IPS-15b (cell line): Measurements from ENCODE around the gene NELL1.
"Not testable (repeated sequence)": the region's sequence is repeated elsewhere in the genome, so short reads cannot be mapped to it uniquely, and the experiment has no call there.

Experiments used
- H3K27me3 ChIP-seq: one replicate; pipeline ENCODE4 v1.6.1; 2013; ENCODE audit warnings: low read length; ENCODE audit not compliant: control insufficient read depth, insufficient read depth
- H3K36me3 ChIP-seq: one replicate; pipeline ENCODE4 v1.6.1; 2013; ENCODE audit warnings: low read length; ENCODE audit not compliant: control insufficient read depth, insufficient read depth
- H3K4me1 ChIP-seq: one replicate; pipeline ENCODE4 v1.6.1; 2013; ENCODE audit warnings: mild to moderate bottlenecking, low read length; ENCODE audit not compliant: control insufficient read depth, insufficient read depth
- H3K4me3 ChIP-seq: one replicate; pipeline ENCODE4 v1.5.1; 2013; ENCODE audit warnings: low read depth, low read length
- H3K9ac ChIP-seq: one replicate; pipeline ENCODE4 v1.6.1; 2013; ENCODE audit warnings: low read depth, mild to moderate bottlenecking, low read length
- H3K9me3 ChIP-seq: one replicate; pipeline ENCODE4 v1.6.1; 2013; ENCODE audit warnings: mild to moderate bottlenecking, low read length; ENCODE audit not compliant: control insufficient read depth, insufficient read depth

NELL1 gene

DNA sequence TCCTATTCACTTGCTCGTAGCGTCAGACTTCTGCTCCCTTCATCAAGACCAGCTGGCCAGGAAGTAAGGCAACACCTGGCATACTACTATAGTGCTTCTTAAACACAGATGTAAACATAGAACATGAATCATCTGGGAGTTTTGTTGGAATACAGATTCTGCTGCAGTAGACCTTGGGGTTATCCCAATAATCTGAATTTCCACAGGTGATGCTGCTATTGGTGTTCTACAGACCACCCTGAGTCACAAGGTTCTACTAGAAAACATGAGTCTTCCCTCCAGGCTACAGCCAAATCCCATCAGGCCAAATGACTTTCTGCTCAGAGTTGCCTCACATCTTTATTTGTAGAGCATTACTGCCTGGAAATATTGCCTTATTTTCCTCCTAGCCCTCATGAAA lies 175.2 kb downstream of the NELL1 start:
- no peaks in the 10 kb centered on the region for H3K4me1 ChIP-seq
- H3K9ac ChIP-seq, result no peak overlapping the region
- no peaks in the 10 kb centered on the region for H3K27me3 ChIP-seq
- H3K36me3 ChIP-seq, result no peaks in the 10 kb centered on the region
- no peaks in the 10 kb centered on the region for H3K9me3 ChIP-seq
- no peak overlapping the region for H3K4me3 ChIP-seq

DNA sequence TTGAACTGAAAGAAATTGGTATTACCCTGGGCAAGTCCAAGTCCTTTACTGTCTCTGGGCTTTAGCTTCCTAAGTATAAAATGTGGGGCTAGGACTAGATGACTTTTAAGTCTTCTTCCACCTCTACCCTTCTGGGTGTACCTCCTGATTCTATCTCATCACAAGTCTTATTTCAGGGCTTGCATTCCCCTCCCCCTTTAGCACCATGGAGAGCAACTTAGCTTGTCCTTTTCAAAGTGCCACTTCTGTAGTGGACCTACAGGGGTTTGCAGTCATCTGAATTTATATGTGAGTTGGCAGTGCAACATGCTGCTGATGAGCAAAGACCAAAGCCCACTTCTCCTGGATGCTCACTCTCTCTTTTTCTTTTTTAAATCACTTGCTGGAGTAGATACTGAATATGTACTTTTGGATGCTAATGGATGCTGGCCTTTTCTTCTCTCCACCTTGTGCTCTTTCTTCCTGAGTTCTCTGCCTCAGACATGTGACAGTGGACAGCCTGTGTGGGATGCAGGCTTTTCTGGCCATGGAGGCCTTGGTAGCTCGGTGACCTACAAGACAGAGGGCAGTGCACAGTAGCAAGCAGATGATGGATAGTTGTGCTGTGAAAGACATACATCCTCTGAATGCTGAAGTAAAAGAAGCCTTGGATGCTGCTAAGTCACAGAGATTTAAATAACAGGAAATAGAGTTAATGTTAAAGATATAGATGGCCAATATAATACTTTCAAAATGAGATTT lies 185.0 kb downstream of the NELL1 start:
- Histone ChIP-seq H3K27me3 (no peaks in the 10 kb centered on the region), H3K9me3 (no peaks in the 10 kb centered on the region), H3K4me1 (no peaks in the 10 kb centered on the region), H3K36me3 (no peaks in the 10 kb centered on the region), H3K4me3 (no peak overlapping the region), H3K9ac (no peak overlapping the region)

DNA sequence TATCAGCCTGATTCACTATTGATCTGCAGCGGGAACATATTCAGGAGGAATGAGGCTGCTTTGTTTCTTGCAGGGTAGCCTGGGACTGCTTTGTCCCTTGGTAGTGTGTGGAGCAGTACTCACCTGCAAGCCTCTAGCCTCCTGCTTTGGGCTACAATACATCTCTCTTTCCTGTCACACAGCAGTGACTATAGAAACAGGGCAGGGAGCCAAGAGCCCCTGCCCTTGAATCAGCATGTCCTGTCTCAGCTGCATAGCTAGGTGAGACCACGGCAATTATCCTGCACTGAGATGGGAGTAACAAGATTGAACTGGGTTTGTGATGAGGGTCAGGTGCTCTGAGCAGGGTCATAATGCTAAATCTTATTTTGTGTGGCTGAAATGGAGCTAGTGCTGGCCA lies 191.9 kb downstream of the NELL1 start:
- Histone ChIP-seq H3K9me3 (peaks cover 3% of the 10 kb centered on the region), H3K4me1 (no peaks in the 10 kb centered on the region), H3K9ac (no peak overlapping the region), H3K27me3 (no peaks in the 10 kb centered on the region), H3K4me3 (no peak overlapping the region), H3K36me3 (no peaks in the 10 kb centered on the region)

DNA sequence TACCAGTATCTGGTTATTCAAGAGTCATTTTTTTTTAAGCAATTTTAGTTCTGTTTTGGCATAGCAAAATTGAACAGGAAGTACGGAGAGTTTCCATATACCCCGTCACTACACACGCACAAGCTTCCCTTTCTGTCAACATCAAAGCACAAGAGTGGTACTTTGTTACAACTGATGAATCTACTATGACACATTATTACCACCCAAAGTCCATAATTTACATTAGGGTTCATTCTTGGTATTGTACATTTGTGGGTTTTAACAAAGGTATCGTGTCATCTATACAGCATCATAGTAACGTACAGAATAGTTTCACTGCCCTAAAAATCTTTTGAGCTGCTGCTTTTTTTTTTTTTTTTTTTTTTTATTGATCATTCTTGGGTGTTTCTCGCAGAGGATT lies 192.9 kb downstream of the NELL1 start:
- not testable (repeated sequence) for H3K9me3 ChIP-seq, H3K4me3 ChIP-seq, H3K4me1 ChIP-seq, H3K27me3 ChIP-seq, H3K36me3 ChIP-seq, H3K9ac ChIP-seq

DNA sequence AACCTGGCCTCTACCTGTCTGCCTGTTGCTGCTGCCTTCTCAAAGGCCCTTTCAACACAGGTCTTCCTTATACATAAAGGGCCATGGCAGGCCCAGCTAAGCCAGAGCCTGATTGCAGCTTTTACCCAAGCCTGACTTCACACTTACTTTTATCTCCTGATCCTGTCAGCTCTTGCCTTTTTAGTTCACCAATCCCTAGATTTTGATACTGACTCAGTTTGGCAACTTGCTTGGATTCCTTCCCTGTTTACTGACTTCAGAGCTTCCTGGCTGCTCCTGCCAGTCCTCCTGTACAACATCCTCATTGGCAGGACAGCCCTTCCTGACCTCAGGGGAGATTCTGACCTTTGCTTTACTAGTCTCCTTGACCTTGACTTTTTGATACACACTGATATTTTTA lies 195.2 kb downstream of the NELL1 start:
- Histone ChIP-seq H3K27me3 (no peaks in the 10 kb centered on the region), H3K9ac (no peak overlapping the region), H3K4me3 (no peak overlapping the region), H3K4me1 (no peaks in the 10 kb centered on the region), H3K9me3 (peaks cover 3% of the 10 kb centered on the region), H3K36me3 (no peaks in the 10 kb centered on the region)

DNA sequence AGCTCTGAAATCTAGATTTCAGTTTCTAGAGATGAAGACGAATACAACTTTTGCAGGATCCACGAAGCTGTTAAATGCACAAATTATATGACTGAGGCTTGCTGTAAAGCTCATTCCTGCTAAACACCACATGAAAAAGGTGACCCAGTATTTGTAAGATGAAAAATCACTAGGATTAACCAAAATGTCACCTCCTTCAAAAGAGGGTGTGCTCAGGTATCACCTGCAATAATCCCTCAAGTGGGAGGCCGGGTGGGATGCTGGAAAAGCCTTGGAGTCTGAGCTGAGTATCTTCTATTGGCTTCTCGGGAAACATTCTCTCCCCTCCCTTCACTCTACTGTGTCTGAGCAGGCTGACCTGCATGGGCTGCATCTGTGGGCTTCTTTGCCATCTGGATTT lies 195.8 kb downstream of the NELL1 start:
- Histone ChIP-seq H3K4me3 (no peak overlapping the region), H3K9me3 (peaks cover 3% of the 10 kb centered on the region), H3K9ac (no peak overlapping the region), H3K4me1 (no peaks in the 10 kb centered on the region), H3K36me3 (no peaks in the 10 kb centered on the region), H3K27me3 (no peaks in the 10 kb centered on the region)

DNA sequence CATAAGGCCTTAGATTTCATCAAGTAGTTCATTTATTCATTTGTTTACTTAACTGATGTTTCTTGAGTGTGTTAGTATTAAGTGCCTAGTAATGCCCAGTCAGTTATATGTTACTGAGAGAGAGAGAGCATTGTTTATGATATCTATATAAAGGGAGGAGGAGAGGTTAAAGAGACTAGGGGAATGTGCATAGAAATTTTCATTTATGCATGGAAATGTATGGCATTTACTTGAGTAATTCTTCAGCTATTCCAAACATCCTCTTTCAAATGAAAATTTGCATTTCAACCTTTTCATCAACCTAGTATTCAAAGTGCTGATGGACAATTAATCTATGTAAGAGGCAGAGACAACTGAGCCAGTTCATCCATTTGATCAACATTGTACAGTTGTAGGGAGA lies 199.7 kb downstream of the NELL1 start:
- Histone ChIP-seq H3K36me3 (no peaks in the 10 kb centered on the region), H3K9ac (no peak overlapping the region), H3K27me3 (no peaks in the 10 kb centered on the region), H3K4me1 (no peaks in the 10 kb centered on the region), H3K4me3 (no peak overlapping the region), H3K9me3 (peaks cover 1% of the 10 kb centered on the region)

DNA sequence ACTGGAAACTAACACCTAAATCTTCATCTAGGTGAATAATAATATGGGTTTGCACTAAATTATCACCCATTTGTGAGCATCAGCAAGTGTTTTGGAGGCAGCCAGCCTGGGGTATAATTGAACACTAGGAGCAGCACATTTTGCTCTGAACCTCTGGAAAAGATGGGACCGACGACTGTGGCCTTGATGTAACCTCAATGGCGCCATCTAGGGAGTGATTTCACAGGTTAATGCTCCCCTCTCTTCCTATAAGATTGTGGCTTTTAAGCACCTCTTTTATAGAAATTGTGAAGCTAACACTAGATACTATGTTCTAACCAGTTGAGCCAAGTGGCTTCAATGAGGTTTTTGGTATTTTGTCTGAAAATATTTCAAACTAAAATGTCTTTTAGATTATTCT lies 203.7 kb downstream of the NELL1 start:
- no peaks in the 10 kb centered on the region for H3K9me3 ChIP-seq
- no peaks in the 10 kb centered on the region for H3K27me3 ChIP-seq
- H3K36me3 ChIP-seq, result no peaks in the 10 kb centered on the region
- H3K9ac ChIP-seq, result no peak overlapping the region
- peaks cover 6% of the 10 kb centered on the region for H3K4me1 ChIP-seq
- no peak overlapping the region for H3K4me3 ChIP-seq

DNA sequence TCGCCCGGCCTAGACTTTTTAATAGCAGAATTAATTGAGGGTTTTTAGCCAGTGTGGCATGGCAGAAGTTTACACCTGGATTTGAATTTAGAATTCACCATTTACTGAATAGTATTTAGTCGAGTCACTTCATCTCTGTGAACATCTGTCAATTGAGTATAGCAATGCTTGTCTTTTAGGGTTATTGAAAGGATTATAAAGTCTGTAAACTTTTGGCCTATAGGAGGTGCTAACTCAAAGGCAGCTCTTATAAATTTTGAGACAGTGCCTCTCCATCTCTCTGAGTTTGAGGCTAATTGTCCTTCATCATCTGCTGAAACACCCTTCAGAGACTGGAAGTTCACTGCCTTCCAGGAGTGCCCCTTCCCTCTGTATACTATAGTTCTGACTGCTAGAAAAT lies 205.0 kb downstream of the NELL1 start:
- H3K9ac ChIP-seq, result no peak overlapping the region
- H3K27me3 ChIP-seq, result no peaks in the 10 kb centered on the region
- no peaks in the 10 kb centered on the region for H3K36me3 ChIP-seq
- H3K4me1 ChIP-seq, result peaks cover 6% of the 10 kb centered on the region
- H3K4me3 ChIP-seq, result no peak overlapping the region
- H3K9me3 ChIP-seq, result no peaks in the 10 kb centered on the region

DNA sequence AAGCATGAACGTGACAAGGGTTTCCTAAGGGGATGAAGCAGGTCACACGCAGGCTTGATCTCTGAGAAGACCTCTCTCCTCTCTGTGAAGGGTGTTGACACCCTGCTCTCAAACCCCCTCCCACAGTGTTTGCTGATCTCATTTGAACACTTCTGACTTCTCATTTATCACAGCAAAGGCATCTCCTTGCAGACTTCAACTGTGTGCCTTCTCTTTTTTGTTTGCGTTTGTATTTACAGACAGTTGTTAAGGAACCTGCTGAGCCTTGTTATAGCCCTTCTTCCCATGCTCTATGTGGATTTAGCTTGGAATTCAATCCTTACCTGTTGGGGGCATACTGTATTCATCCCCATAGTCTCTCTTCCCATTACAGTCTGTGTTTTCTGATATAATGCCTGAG lies 206.5 kb downstream of the NELL1 start:
- H3K4me3 ChIP-seq, result no peak overlapping the region
- no peak overlapping the region for H3K9ac ChIP-seq
- no peaks in the 10 kb centered on the region for H3K36me3 ChIP-seq
- H3K9me3 ChIP-seq, result no peaks in the 10 kb centered on the region
- no peaks in the 10 kb centered on the region for H3K27me3 ChIP-seq
- H3K4me1 ChIP-seq, result peaks cover 13% of the 10 kb centered on the region

DNA sequence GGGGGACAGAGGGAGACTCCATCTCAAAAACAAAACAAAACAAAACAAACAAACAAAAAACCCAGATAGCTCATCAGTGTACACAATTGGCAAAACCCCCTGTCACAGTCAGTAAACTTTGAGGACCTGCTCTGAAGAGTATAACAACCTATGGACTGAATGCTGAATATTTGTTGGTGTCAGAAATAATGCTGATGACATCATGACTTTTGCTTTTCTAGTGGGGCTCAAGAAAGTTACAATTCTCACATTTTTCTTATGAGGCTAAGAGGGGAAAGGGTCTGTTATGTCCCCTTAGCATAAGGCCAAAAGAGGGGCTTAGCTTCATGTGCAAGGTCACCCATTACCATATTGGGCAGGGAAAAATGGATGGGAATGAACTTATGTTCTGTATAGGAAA lies 207.4 kb downstream of the NELL1 start:
- Histone ChIP-seq H3K9ac (no peak overlapping the region), H3K36me3 (no peaks in the 10 kb centered on the region), H3K27me3 (no peaks in the 10 kb centered on the region), H3K4me3 (no peak overlapping the region), H3K4me1 (peaks cover 21% of the 10 kb centered on the region), H3K9me3 (no peaks in the 10 kb centered on the region)

DNA sequence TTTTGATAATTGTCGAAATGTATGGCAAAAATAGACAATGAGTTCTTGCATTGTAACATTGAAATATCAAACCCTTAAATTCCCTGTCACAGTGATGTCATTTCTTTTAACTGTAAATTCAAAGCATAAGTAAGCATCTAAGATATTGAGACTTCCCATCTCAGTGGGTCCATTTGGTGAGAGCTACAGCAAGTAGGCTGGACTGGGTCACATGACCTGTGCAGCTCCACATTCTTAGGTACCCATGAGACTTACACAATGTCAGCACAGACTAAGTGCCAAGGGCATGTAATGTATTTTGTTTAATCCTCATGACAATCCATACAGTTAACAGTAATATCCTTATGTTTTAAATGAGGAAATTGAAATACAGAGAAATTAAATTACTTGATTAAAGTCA lies 210.7 kb downstream of the NELL1 start:
- no peaks in the 10 kb centered on the region for H3K27me3 ChIP-seq
- H3K9ac ChIP-seq, result no peak overlapping the region

More for the DNA sequence above, 210.7 kb downstream of the NELL1 start:
- Histone ChIP-seq H3K36me3 (no peaks in the 10 kb centered on the region), H3K4me3 (no peak overlapping the region), H3K9me3 (no peaks in the 10 kb centered on the region), H3K4me1 (peaks cover 26% of the 10 kb centered on the region)
